ENCODE results near the gene TUBGCP5.

TUBGCP5 gene

DNA sequence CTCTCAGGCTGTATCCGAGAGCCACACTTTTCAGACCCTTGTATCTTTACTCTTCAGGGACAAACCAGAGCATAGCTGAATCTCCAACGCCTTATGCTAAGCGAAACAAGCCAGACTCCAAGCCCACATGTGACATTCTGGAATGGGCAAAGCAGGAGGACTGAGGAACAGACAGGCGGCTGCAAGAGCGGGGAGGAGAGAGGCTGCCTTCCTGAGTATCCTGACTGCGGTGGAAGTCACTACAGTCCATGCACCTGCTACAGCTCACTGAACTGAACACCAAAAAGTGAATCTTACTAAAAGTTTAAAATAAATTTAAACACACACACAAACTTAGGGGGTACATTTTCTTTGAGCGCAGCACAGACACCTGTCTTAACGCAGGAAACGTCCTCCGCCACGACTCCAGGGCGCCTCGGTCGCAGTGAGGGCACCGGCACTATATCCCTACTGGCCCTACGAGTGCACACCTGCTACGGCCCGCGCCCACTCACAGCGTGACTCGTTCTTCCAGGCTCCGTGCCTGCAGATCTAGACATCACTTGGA is 60.6 kb downstream of the TUBGCP5 start:
- no peak for DNase-seq (ENCODE audit: low spot score)

DNA sequence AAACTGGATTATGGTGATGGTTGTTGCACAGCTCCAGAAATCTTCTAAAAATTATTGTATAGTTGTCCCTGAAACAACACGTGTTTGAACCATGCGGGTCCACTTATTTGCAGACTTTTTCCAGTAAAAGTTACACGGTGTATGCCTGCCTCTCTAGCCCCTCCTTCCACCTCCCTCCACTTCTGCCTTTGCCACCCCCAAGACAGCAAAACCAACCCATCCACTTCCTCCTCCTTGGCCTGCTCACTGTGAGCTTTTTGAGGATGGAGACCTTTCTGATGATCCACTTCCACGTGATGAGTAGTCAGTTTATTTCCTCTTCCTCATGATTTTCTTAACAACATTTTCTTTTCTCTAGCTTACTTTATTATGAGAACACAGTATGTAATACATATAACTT is 64.6 kb downstream of the TUBGCP5 start:
- DNase-seq (ENCODE audit: low spot score) = peak; percentile 84

DNA sequence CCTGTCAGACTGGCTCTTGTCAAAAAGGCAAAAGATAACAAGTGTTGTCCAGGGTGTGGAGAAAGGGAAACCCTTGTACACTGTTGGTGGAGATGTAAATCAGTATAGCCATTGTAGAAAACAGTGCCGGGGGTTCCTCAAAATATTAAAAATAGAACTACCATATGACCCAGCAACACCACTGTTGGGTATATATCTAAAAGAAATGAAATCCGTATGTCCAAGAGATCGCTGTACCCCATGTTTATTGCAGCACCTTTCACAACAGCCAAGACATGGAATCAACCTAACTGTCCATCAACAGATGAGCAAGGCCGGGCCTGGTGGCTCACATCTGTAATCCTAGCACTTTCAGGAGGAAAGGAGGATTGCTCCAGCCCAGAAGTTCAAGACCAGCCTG is 65.4 kb downstream of the TUBGCP5 start:
- DNase-seq (ENCODE audit: low spot score) = no peak

DNA sequence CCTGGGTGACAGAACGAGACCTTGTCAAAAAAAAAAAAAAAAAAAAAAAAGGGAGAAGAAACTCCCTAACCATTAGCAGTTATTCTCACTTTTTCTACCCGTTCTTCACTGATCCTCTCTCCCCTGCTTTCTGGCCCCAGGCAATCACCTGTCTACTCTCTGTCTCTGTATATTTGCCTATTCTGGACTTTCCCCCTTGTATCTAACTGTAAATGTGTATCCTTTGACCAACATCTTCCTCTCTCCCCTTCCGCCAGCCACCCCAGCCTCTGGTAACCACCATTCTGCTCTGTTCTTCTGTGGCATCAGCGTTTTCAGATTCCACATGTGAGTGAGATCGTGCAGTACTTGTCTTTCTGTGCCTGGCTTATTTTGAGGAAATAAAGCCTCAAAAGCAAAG is 66.1 kb downstream of the TUBGCP5 start:
- DNase-seq (ENCODE audit: low spot score) = peak; percentile 77

DNA sequence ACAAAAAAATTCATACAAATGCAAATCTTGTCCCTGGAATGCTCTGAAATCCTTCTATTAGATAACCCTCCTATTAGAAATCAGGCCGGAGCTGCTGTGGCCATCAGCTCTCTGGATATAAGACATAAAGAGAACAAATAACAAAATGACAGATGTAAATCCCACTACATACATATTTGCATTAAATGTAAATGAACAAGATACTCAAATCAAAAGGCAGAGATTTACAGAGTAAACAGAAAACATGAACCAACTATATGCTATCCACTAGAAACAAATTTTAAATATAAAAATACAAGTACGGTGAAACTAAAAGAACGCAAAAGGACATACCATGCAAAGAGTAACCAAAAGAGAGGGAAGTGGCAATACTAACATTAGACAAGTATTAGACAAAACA is 69.9 kb downstream of the TUBGCP5 start:
- DNase-seq (ENCODE audit: low spot score) = no peak

DNA sequence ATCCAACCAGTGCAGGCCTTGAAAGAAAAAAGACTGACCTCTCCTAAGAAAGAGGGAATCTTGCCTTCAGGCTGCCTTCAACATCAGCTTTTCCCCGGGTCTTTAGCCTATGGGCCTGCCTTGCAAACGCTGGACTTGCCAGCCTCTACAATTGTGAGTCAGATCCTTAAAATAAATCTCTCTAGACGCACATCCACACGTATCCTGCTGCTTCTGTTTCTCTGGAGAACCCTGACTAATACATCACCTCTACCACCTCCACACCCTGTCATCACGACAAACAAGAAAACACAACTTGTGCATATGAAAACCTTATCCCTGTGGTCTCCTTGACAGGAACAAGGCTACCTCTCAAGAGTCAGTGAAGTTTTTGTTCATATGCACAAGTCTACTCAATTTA is 71.0 kb downstream of the TUBGCP5 start:
- no peak for DNase-seq (ENCODE audit: low spot score)

DNA sequence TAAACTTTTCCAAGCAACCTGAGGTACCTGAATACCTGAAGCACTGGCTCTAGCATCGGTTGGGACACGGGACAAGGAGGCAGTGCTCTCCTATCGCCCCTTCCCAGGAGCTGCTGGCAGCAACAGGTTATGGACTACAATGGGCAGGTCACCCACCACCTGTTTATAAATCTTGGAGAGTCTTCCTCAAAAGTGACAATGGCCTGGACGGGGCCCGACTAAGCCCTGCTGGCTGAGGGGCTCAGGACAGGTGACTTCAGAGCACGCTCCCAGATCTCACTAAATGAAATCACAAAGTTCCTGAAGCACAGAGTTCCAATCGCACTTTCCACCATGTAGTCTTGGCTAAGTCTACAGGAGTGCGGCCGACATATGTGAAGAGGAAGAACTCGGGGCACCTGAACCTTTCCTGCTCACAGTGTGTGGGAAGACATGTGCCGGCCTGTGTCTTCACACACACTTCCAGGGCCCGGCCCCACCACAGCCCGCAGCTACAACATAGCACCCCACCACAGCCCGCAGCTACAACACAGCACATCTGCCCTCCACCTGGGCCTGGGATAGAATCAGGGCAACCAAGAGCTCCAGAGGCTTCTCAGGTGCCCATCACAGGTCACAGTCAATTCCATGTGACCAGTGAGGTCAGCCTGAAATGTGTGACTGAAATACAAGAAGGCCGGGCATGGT is 72.1 kb downstream of the TUBGCP5 start:
- no peak for DNase-seq (ENCODE audit: low spot score)

DNA sequence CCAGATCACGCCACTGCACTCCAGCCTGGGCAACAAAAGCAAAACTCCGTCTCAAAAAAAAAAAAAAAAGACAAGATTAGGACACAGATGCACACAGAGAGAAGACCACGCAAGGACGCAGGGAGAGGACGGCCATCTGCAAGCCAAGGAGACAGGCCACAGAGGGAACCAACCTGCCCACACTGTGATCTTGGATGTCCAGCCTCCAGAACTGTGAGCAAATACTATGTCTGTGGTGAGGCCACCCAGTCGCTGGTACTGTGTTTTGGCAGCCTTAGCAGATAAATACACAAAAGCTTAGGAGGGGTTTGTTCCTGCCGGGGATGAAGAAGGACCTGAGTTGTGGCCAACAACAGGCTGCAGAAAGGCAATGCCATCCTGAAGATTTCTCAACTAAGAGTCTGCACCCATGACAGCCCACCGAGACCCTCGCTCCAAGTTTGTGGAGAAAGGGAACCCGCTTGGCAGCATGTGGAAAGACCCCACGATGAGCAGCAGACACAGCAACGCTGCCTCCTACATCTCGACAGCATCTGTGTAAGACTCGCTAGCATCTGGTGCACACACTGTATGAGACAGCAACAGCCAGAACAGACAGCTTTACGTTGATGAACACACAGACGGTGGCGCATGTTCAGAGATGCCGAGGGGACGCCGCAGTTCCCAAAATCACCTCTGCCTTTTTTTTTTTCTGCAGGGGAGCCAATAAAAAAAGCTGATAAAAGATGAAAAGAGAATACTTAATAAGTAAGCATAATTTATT is 72.9 kb downstream of the TUBGCP5 start:
- DNase-seq (ENCODE audit: low spot score) = no peak

DNA sequence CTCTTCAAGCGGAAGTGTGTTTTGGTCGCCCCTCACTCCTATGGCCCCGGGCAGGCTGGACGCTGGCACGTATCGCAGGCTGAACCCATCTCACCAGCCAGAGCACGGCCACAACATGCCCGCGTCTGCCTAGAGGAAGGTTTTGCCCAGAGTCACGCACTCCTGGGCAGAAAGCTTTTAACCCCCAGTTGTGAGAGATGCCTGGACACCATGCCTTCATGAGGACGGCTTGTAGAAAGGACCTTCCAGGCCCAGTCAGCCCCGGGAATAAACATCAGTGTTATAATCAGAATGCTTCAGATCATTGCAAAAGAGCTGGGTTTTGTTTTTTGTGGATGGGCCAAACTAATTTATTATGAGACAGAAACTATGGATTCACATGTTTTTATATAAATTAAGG is 75.7 kb downstream of the TUBGCP5 start:
- no peak for DNase-seq (ENCODE audit: low spot score)

DNA sequence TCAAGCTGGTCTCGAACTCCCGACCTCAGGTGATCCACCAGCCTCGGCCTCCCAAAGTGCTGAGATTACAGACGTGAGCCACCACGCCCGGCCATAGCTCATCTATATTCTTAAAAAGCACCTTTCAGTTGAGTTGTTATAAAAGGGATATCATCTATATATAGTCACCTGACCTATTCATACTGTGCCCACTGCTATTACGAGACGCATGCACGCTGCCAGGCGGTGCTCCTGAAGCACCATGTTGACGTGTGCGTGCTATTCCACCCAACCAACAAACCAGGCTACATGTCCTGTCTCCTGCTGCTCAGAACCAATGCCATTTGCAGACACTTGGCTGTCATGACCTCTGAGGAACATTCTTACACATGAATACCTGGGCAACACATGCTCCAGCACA is 76.8 kb downstream of the TUBGCP5 start:
- DNase-seq (ENCODE audit: low spot score) = no peak

DNA sequence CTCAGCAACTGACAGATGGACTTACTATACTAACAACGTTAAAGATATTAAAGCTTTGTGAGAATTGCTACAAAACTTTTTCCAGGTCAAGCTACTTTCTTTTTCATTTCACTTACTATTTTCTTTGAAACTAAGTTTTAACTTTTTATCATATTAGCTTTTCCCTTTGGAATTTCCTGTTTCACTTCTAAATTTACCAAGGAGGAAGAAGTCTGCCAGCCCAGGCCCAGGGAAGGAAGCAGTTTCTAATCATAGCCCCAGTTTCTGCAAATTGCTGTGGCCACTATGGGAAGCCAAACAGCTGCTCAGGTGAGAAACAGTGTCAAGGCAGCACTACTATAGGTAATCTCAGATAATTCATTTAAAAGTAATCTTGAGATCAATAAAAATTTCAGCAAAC is 77.6 kb downstream of the TUBGCP5 start:
- peak; percentile 37 for DNase-seq (ENCODE audit: low spot score)

DNA sequence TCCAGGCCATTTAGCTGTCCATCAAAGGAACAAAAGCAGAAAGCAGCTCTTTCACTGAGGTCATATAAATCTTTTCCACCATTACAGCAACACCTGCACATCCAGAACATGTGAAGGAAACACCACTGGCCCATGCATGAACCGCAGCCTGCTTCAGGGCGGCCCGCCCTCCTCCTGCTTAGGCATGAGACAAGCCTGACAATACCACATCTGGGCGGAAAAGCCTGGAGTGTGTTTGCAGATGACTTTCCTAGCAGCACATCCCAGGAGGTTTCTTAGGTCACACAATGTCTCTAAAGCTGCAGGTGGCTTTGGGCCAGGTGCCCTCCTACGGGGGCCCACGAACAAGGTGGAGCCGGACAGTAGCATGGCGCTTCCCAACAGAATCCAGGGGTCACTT is 78.8 kb downstream of the TUBGCP5 start:
- DNase-seq (ENCODE audit: low spot score) = no peak

DNA sequence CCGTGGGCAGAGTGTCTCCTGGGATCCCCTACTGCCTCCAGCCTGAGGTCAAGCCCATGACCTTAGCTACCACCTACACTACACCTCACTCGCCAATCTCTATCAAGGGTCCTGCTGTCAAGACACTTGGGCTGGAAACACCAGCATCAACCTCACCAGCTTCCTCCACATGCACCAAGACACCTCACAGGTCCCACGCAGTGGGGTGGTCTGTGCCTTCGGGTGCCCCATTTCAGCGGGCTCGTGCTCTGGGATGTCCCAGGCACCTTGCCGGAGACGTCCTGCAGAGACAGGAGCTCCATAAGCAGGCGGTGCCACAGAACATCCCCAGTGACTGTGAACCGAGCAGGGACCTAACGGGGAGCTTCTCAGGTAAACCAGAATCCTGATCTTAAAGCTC is 79.2 kb downstream of the TUBGCP5 start:
- no peak for DNase-seq (ENCODE audit: low spot score)

DNA sequence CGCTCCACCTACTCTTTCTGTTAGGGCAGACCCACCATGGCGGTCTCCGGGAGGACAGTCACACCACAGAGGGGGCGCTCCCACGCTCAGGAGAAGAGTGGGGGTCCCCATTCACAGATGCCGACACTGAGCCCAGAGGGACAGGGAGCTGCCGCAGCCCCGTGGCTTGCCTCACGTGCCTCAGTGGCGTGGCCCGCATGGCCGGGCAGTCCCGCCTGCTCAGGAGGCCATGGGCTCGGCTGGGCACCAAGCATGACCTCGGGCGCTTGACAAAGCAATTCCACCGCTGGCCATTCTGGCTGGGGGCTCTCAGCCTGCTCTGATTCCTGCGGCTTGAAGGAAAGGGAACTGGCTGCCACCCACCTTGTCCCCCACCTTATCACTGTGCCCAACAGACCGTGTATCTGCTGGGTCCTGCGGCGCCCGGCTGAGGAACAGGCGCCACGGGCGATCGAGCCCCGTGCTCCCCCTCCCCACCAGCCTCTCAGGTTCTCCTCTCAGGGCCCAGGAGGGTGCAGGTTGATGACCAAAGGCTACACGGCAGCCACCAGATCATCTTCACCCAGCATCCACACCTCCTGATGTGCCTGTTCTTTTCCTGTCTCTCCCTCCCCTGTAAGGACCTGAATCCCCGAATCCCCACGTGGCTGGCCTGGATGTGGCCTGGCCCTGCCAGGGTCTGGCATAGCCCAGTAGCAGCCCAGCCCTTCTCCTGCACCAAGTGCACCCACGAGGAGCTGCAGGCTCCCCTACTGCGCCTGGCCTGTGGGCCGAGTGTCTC is 79.9 kb downstream of the TUBGCP5 start:
- no peak for DNase-seq (ENCODE audit: low spot score)

DNA sequence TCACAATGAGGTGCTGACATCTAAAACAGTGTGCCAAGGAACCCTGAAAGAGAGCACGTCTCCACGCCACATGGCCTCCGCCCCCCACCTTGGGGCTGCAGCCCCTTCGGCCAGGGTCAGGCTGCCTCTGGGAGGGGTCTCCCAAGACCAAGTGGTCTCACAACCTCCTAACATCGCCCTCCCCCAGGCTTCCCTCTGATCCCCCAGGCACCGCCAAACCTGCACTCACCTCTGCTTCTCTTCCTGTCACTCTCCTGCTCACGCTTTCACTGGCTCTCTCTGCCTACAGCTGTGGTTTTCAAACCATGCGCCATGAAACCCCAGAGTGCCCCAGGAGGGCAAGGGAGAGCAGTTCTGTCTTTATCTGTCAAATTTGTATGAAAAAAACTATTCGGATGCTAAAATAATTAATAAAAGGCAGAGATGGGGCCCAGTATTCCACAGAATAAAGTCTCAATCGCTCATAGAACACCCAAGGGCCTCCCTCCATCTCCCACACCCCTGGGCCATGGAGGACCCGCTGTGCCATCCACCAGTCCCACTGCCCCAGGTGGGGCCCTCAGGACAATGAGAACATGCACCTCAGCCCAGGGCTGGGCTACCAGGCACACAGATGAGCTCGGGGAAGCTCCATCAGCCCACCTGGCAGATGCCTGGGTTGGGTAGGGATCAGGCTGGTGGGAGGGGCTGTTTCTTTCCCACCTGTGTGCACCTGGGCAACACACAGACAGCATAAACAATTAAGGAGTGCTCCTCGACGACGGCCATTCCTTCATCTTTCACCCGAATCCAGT is 80.7 kb downstream of the TUBGCP5 start:
- DNase-seq (ENCODE audit: low spot score) = no peak

DNA sequence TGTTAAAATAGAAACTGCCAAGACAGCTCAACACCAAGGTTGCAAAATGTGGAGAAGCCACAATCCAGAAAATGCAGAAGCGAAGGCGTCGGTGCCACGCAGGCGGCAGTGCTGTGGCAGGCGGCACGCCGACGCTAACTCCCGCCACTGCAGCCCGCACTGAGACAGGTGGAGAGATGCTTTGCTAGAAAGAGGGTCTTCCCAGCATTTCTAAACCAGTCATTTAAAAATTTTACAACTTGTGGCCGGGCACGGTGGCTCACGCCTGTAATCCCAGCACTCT is 82.5 kb downstream of the TUBGCP5 start:
- no peak for DNase-seq (ENCODE audit: low spot score)

DNA sequence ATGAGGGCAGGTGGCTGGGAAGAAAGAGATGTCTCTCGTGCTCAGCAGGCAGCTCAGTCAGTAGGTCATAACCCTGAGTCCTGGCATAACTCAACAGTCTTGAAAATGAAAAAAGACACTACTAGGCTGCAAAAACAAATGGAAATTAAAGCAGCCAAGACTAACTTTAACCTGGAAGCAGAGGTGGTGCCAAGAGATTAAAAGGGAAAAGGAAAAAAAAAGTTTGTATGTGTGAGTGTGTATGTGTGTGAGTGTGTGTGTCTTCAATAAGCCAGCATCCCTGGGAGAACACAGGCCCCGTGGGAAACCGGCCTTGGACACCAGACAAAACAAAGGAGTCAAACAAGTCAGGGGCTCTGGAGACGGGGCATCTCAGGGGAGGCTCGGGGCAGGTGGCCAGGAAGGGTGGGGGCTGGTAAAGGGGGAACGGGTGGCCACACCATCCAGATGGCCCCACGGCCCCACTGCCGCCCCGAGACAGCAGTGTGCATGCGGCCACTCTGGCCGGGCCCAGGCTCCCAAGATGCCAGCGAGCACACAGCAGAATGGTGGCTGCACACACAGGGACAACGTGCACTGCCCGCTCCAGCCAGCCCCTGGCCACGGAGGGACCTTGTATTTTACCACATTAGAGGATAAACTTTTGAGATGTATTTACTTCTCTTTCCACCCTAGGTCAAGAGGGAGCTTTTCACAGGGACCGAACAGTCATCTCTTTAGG is 83.0 kb downstream of the TUBGCP5 start:
- DNase-seq (ENCODE audit: low spot score) = peak; percentile 80

DNA sequence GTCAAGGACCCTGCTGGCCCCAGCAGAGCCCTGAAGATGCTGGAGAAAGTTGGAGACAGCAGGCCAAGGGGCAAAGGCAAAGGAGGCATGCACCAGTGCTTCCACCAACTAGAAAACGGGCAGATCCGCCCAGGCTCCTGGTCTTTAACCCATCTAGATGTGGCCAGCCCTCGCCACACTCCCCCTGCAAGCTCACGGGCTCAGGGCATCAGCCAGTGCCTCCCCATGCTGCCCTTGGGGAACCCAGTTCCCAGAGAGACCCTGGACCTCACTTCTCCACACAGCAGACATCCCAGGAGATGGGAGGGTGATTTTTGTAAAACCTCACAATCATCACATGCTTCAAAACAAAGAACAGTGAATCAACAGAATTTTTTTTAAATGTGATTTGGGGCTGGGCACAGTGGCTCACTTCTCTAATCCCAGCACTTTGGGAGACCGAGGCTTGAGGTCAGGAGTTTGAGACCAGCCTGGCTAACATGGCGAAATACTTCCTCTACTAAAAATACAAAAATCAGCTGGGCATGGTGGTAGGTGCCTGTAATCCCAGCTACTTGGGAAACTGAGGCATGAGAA is 83.7 kb downstream of the TUBGCP5 start:
- peak; percentile 57 for DNase-seq (ENCODE audit: low spot score)

DNA sequence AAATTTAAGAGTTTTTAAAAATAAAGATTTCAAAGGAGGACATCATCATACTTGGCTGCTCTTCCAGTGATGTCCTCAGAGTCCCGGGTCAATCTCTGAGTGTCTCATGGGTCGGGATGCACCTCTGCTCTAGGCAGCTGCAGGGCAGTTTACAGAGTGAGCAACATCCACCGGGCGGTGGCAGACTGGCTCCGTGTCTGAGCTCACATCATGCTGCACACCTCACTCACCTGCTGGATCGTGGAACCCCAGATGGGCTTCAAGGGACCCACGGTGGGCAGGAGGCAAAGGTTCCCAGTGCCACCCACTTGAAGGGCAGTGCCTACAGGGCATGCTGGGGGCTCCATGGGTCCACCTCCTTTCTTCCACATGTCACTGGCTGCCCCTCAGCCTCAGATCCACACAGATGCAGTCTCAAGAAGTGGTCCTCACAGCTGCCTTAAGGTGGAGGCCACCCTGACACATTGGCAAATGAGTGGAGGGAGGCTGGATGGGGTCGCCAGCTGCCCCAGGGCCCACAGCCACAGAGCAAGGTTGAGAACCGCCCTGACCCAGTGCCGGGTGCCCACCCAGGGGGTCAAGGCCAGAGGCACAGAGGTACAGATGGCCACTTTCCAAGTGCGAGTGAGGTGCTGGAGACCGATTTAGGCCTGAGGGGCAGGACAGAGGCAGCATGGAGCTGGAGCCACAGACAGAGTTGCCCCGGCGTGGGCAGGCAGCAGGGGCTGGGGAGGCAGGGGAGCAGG is 84.4 kb downstream of the TUBGCP5 start:
- DNase-seq (ENCODE audit: low spot score) = no peak

DNA sequence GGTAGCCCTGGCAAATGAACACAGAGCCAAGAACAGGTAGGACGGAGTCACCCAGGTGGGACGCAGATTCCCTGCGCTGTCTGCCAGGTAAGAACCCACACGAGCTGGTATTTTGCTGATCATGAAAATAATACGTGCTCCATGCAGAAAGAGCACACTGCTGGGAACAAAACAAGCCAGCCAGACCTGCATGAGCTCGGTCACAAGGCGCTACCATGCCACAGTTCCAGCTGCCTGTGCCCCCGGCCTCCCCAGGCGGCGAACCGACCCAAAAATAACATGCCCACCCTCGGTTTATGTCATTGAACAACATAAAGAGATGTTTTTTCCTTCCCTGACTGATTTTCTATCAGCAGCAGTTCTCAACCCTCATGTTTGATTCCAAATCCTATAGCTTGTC is 85.0 kb downstream of the TUBGCP5 start:
- DNase-seq (ENCODE audit: low spot score) = no peak

Measured in pons (tissue), 1 donor.